Adrenal gland (tissue), 5 donors: ENCODE measurements around the gene GALNT16.

Source experiments
- CTCF ChIP-seq, 6 experiments: fragments of 450-650 bp in 4 of 6; fragments of 200-600 bp in 2 of 6; sonication (generic) in 1 of 6; IDR thresholded peaks; 1 replicate in 5 of 6; 2 replicates in 1 of 6; pipeline versions ENCODE4 v1.5.1 to v1.8.0; 2016 to 2021; ENCODE audit warnings: antibody characterized with exemption in 6 of 6, mild to moderate bottlenecking in 2 of 6, moderate library complexity in 1 of 6
- POLR2A ChIP-seq, 2 donors: fragments of 450-650 bp; IDR thresholded peaks; one replicate each; pipeline ENCODE4 v1.6.1; 2017; ENCODE audit warnings: antibody characterized with exemption in 2 of 2, mild to moderate bottlenecking in 2 of 2, moderate library complexity in 1 of 2
- donor health status: DM: no; HTN: no; CAD: no.

GRCh38 chr14:69335371-69335771 is 75.4 kb downstream of the GALNT16 start:
- TF ChIP-seq CTCF (IDR thresholded peaks at IDR 0.05) (no peak), POLR2A (IDR thresholded peaks at IDR 0.05) (no peak)
